Umbilical cord (tissue), 1 donor: ENCODE results near the gene AKAP7. TPM values are rescaled to one million over a fixed set of nuclear protein-coding genes. Genes with fewer than 3 reads are reported as not detected.

Experiments
- total RNA-seq: library from RNA; depleted of rRNA; stranded (reverse); fragments of >200 nt; gene quantifications from one replicate; pipeline ENCODE4 v1.2.3, GENCODE V29; 2014; ENCODE audit warnings: low replicate concordance; ENCODE audit not compliant: insufficient read depth

AKAP7 gene
- total RNA-seq, 1 donor from 2014 or later = 12.8 TPM

Other genes with a start within 250 kb of the AKAP7 start
- 121 TPM for gene EPB41L2, start 72.2 kb upstream of the AKAP7 start, total RNA-seq